Loucy (cell line): ENCODE data around the gene HIGD1A.
A peak's percentile ranks its signal among the peaks of the same experiment; 100 is the strongest.

Experiments
- H2AFZ ChIP-seq: fragments of 200-600 bp; sonication (generic); 2 replicates; pipeline ENCODE4 v1.6.0; 2016; ENCODE audit warnings: antibody characterized with exemption, mild to moderate bottlenecking, low read length, moderate library complexity
- H3F3A ChIP-seq: fragments of 200-600 bp; 2 replicates; pipeline ENCODE4 v1.6.0; 2016; ENCODE audit warnings: antibody characterized with exemption, low read depth, mild to moderate bottlenecking
- H3K27me3 ChIP-seq: fragments of 200-600 bp; sonication (generic); 2 replicates; pipeline ENCODE4 v1.6.1; 2014; ENCODE audit warnings: low read length, mild to moderate bottlenecking; ENCODE audit not compliant: insufficient read depth, poor library complexity, severe bottlenecking
- H3K36me3 ChIP-seq: fragments of 200-600 bp; sonication (generic); 2 replicates; pipeline ENCODE4 v1.6.1; 2016; ENCODE audit warnings: low read length; ENCODE audit not compliant: insufficient read depth
- H3K4me1 ChIP-seq: fragments of 200-600 bp; sonication (generic); 2 replicates; pipeline ENCODE4 v1.5.1; 2014; ENCODE audit warnings: low read length, mild to moderate bottlenecking; ENCODE audit not compliant: insufficient read depth, poor library complexity, severe bottlenecking
- H3K4me2 ChIP-seq: fragments of 200-600 bp; sonication (generic); 2 replicates; pipeline ENCODE4 v1.6.0; 2014; ENCODE audit warnings: antibody characterized with exemption, low read length, low read depth, mild to moderate bottlenecking; ENCODE audit not compliant: poor library complexity, severe bottlenecking
- H3K4me3 ChIP-seq: fragments of 200-600 bp; sonication (generic); 2 replicates; pipeline ENCODE4 v1.5.1; 2014; ENCODE audit warnings: low read length, mild to moderate bottlenecking, mixed read lengths; ENCODE audit not compliant: poor library complexity, severe bottlenecking
- H3K79me2 ChIP-seq: fragments of 200-600 bp; sonication (generic); 2 replicates; pipeline ENCODE4 v1.6.1; 2014; ENCODE audit warnings: low read length; ENCODE audit not compliant: insufficient read depth
- H3K9ac ChIP-seq: fragments of 200-600 bp; sonication (generic); 2 replicates; pipeline ENCODE4 v1.6.0; 2014; ENCODE audit warnings: mild to moderate bottlenecking, low read depth, low read length, moderate library complexity; ENCODE audit not compliant: poor library complexity, severe bottlenecking
- H3K9me2 ChIP-seq: fragments of 200-600 bp; sonication (generic); replicated peaks from 2 replicates; pipeline ENCODE4 v1.6.1; 2016; ENCODE audit warnings: low read depth, low read length, mixed read lengths
- H3K9me3 ChIP-seq: fragments of 200-600 bp; sonication (generic); 2 replicates; pipeline ENCODE4 v1.6.1; 2014; ENCODE audit warnings: mild to moderate bottlenecking, antibody characterized with exemption, low read length, low read depth; ENCODE audit not compliant: insufficient read depth
- H4K20me1 ChIP-seq: fragments of 200-600 bp; sonication (generic); 2 replicates; pipeline ENCODE4 v1.6.0; 2014; ENCODE audit warnings: antibody characterized with exemption, low read length, mild to moderate bottlenecking; ENCODE audit not compliant: insufficient read depth, poor library complexity, severe bottlenecking
- EZH2phosphoT487 ChIP-seq: fragments of 200-600 bp; IDR thresholded peaks from 2 replicates; pipeline ENCODE4 v1.6.1; 2018; ENCODE audit warnings: antibody characterized with exemption, mild to moderate bottlenecking, moderate library complexity, borderline replicate concordance
- TF ChIP-seq, protein P1 (sequence below): fragments of 200-600 bp; sonication (generic); conservative IDR thresholded peaks from 2 replicates; pipeline ENCODE4 v1.5.1; 2014; ENCODE audit warnings: mild to moderate bottlenecking, antibody characterized with exemption, low read length

HIGD1A gene

DNA sequence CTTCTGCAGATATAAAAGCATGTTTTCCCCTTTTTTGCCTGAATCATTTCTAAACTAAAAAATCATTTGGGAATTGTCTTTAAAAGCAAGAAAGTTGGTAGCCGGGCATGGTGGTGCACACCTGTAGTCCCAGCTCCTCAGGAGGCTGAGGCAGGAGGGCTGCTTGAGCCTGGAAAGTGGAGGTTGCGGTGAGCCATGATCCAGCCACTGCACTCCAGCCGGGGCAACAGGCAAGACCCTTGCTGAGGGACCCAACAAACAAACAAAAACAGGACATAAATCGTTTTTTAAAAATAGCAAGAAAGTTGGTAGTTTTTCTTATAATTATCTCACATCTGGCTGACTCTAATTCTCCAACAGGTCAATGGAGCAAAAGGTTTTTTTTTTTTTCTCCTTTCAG is 2.5 kb downstream of the HIGD1A start:
- Histone ChIP-seq H3K79me2 (peaks cover 49% of the 10 kb centered on the region), H3K9me2 (no peaks in the 10 kb centered on the region), H3K9ac (peak overlapping the region; percentile 88), H3K27me3 (no peaks in the 10 kb centered on the region), H3K9me3 (no peaks in the 10 kb centered on the region), H2AFZ (no peak overlapping the region), H3K4me2 (peak overlapping the region; percentile 99), H3F3A (no peaks in the 10 kb centered on the region), H3K4me3 (peak overlapping the region; percentile 85), H4K20me1 (peaks cover 20% of the 10 kb centered on the region), H3K4me1 (peaks cover 44% of the 10 kb centered on the region), H3K36me3 (no peaks in the 10 kb centered on the region)
- TF ChIP-seq, protein P1, sequence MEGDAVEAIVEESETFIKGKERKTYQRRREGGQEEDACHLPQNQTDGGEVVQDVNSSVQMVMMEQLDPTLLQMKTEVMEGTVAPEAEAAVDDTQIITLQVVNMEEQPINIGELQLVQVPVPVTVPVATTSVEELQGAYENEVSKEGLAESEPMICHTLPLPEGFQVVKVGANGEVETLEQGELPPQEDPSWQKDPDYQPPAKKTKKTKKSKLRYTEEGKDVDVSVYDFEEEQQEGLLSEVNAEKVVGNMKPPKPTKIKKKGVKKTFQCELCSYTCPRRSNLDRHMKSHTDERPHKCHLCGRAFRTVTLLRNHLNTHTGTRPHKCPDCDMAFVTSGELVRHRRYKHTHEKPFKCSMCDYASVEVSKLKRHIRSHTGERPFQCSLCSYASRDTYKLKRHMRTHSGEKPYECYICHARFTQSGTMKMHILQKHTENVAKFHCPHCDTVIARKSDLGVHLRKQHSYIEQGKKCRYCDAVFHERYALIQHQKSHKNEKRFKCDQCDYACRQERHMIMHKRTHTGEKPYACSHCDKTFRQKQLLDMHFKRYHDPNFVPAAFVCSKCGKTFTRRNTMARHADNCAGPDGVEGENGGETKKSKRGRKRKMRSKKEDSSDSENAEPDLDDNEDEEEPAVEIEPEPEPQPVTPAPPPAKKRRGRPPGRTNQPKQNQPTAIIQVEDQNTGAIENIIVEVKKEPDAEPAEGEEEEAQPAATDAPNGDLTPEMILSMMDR, result no peak

GRCh38 chr3:42801048-42801620 is 3.2 kb downstream of the HIGD1A start:
- Histone ChIP-seq H3K4me2 (peak overlapping the region; percentile 99), H4K20me1 (peaks cover 20% of the 10 kb centered on the region), H3F3A (no peaks in the 10 kb centered on the region), H3K36me3 (no peaks in the 10 kb centered on the region), H3K9me2 (no peaks in the 10 kb centered on the region), H3K4me3 (peak overlapping the region; percentile 85), H3K9ac (peak overlapping the region; percentile 23), H3K27me3 (no peaks in the 10 kb centered on the region), H3K9me3 (no peaks in the 10 kb centered on the region), H2AFZ (no peak overlapping the region), H3K79me2 (peaks cover 49% of the 10 kb centered on the region), H3K4me1 (peaks cover 44% of the 10 kb centered on the region)
- TF ChIP-seq, protein P1, result no peak
- TF ChIP-seq EZH2phosphoT487, result no peak

- Histone ChIP-seq H3K4me1 (peaks cover 43% of the 10 kb centered on the region), H3K79me2 (peaks cover 58% of the 10 kb centered on the region), H3K4me2 (peak overlapping the region; percentile 99)
These were observed 4.0 kb downstream of the HIGD1A start for GRCh38 chr3:42800251-42800650.

More at GRCh38 chr3:42800251-42800650, 4.0 kb downstream of the HIGD1A start:
- Histone ChIP-seq H3K9me3 (no peaks in the 10 kb centered on the region), H3F3A (no peaks in the 10 kb centered on the region), H3K4me3 (no peak overlapping the region), H3K9me2 (no peaks in the 10 kb centered on the region), H2AFZ (no peak overlapping the region), H3K36me3 (no peaks in the 10 kb centered on the region), H3K27me3 (no peaks in the 10 kb centered on the region), H4K20me1 (peaks cover 27% of the 10 kb centered on the region), H3K9ac (no peak overlapping the region)
- TF ChIP-seq, protein P1, result no peak
- no peak for TF ChIP-seq EZH2phosphoT487
